Endothelial cell of umbilical vein (primary cell): ENCODE data around the gene MVD. TPM values are rescaled to one million over a fixed set of nuclear protein-coding genes. Genes with fewer than 3 reads are reported as not detected.

Experiments
- BruUV-seq: library from RNA; stranded (reverse); fragments of 400-500 nt; replicated peaks from 2 replicates; lab custom pipeline; 2021; lab: Mats Ljungman, UMichigan
- CTCF ChIA-PET: fragments of 300-600, 350-600 bp; sonication (Branson Sonifier 250); formaldehyde crosslinking; loops from one replicate; lab custom pipeline; 2021; ENCODE audit warnings: antibody characterized with exemption, inconsistent platforms; lab: Charles Lee
- POLR2A ChIA-PET: fragments of 300-600, 350-600 bp; sonication (Branson Sonifier 250); formaldehyde crosslinking; loops from one replicate; lab custom pipeline; 2021; ENCODE audit warnings: antibody characterized with exemption, inconsistent platforms; lab: Charles Lee
- DNase-seq: peaks from one replicate; pipeline ENCODE4 v3.0.0-alpha.2; 2011; ENCODE audit warnings: low read depth, low spot score
- FAIRE-seq: peaks from 2 replicates; lab custom pipeline; 2011; peaks lifted over from hg19 to GRCh38; lab: Jason Lieb, UNC
- H2AFZ ChIP-seq: 2 replicates; pipeline ENCODE4 v1.6.0; 2012; ENCODE audit warnings: low read depth, low read length, control low read depth, inconsistent platforms
- H3K27ac ChIP-seq: 2 replicates; pipeline ENCODE4 v1.5.1; 2011; ENCODE audit warnings: low read depth, mild to moderate bottlenecking, control low read depth, low read length, moderate library complexity; ENCODE audit not compliant: insufficient read depth
- H3K27me3 ChIP-seq, 2 experiments: 2 replicates each; pipeline versions ENCODE4 v1.6.0 to v1.6.1; 2011; ENCODE audit warnings: low read length in 2 of 2, mixed read lengths in 1 of 2; ENCODE audit not compliant: control insufficient read depth in 2 of 2, insufficient read depth in 2 of 2
- H3K36me3 ChIP-seq, 2 experiments: 2 replicates in 1 of 2; 3 replicates in 1 of 2; pipeline ENCODE4 v1.5.1; 2011; ENCODE audit warnings: low read length in 2 of 2, mild to moderate bottlenecking in 1 of 2, moderate library complexity in 1 of 2; ENCODE audit not compliant: control insufficient read depth in 2 of 2, insufficient read depth in 2 of 2; ENCODE audit errors: extremely low read depth in 1 of 2
- H3K4me1 ChIP-seq: 3 replicates; pipeline ENCODE4 v1.5.1; 2011; ENCODE audit warnings: mild to moderate bottlenecking, low read length; ENCODE audit not compliant: control insufficient read depth, insufficient read depth; ENCODE audit errors: extremely low read depth
- H3K4me2 ChIP-seq: 2 replicates; pipeline ENCODE4 v1.6.1; 2011; ENCODE audit warnings: low read length, control low read depth, mixed read lengths; ENCODE audit not compliant: insufficient read depth
- H3K4me3 ChIP-seq, 3 experiments: fragments of 200-600 bp in 1 of 3; sonication (generic), shearing (Covaris generic) in 1 of 3; replicated peaks in 1 of 3; 2 replicates each; pipeline ENCODE4 v1.5.1; 2011 to 2016; ENCODE audit warnings: control low read depth in 3 of 3, low read length in 3 of 3, mild to moderate bottlenecking in 2 of 3, inconsistent platforms in 1 of 3, low read depth in 1 of 3, moderate library complexity in 1 of 3; ENCODE audit not compliant: insufficient read depth in 1 of 3
- H3K79me2 ChIP-seq: 2 replicates; pipeline ENCODE4 v1.6.0; 2012; ENCODE audit warnings: low read length, inconsistent platforms; ENCODE audit not compliant: control insufficient read depth, insufficient read depth
- H3K9ac ChIP-seq: replicated peaks from 2 replicates; pipeline ENCODE3; 2011; ENCODE audit warnings: low read length, control low read depth; ENCODE audit not compliant: insufficient read depth; ENCODE audit errors: extremely low read depth
- H3K9me1 ChIP-seq: replicated peaks from 3 replicates; pipeline ENCODE4 v1.6.0; 2011; ENCODE audit warnings: mild to moderate bottlenecking, low read length; ENCODE audit not compliant: control insufficient read depth, insufficient read depth; ENCODE audit errors: extremely low read depth
- H3K9me3 ChIP-seq: replicated peaks from 2 replicates; pipeline ENCODE4 v1.5.1; 2012; ENCODE audit warnings: low read length, inconsistent platforms; ENCODE audit not compliant: control insufficient read depth, insufficient read depth
- H4K20me1 ChIP-seq: replicated peaks from 2 replicates; pipeline ENCODE3; 2011; ENCODE audit warnings: mild to moderate bottlenecking, low read length; ENCODE audit not compliant: control insufficient read depth, insufficient read depth; ENCODE audit errors: extremely low read depth
- CTCF ChIP-seq, 2 donors: IDR thresholded peaks; 1 replicate in 1 of 2; 2 replicates in 1 of 2; pipeline ENCODE4 v1.5.1; 2011; ENCODE audit warnings: low read length in 2 of 2, mild to moderate bottlenecking in 2 of 2, moderate library complexity in 2 of 2, control low read depth in 1 of 2, inconsistent platforms in 1 of 2, low read depth in 1 of 2; ENCODE audit not compliant: insufficient read depth in 1 of 2; ENCODE audit errors: extremely low read depth in 1 of 2
- EZH2 ChIP-seq: IDR thresholded peaks from 2 replicates; pipeline ENCODE4 v1.6.1; 2012; ENCODE audit warnings: borderline replicate concordance, low read depth, mild to moderate bottlenecking, moderate library complexity, low read length, inconsistent platforms; ENCODE audit not compliant: severe bottlenecking
- FOS ChIP-seq: IDR thresholded peaks from 2 replicates; pipeline ENCODE4 v1.6.1; 2011; ENCODE audit warnings: mild to moderate bottlenecking, low read length, moderate library complexity, borderline replicate concordance; ENCODE audit not compliant: insufficient read depth
- GATA2 ChIP-seq: IDR thresholded peaks from 2 replicates; pipeline ENCODE4 v1.7.0; 2011; ENCODE audit warnings: low read depth, mild to moderate bottlenecking, moderate library complexity, mixed read lengths, low read length; ENCODE audit not compliant: insufficient read length, insufficient read depth
- JUN ChIP-seq: IDR thresholded peaks from 2 replicates; pipeline ENCODE4 v1.6.1; 2011; ENCODE audit warnings: borderline replicate concordance, low read depth; ENCODE audit not compliant: insufficient read length, insufficient read depth
- MYC ChIP-seq: IDR thresholded peaks from one replicate; pipeline ENCODE4 v1.6.1; 2011; ENCODE audit warnings: mild to moderate bottlenecking, low read depth, low read length
- POLR2A ChIP-seq: IDR thresholded peaks from 2 replicates; pipeline ENCODE4 v1.6.1; 2012; ENCODE audit warnings: low read depth, mild to moderate bottlenecking, control low read depth, low read length
- POLR2AphosphoS5 ChIP-seq: IDR thresholded peaks from 2 replicates; pipeline ENCODE4 v1.6.1; 2012; ENCODE audit warnings: low read depth, mild to moderate bottlenecking, control low read depth, low read length, moderate library complexity; ENCODE audit not compliant: insufficient read depth
- dilution Hi-C: fragments of 300-500 bp; cut with MboI; formaldehyde crosslinking; loops from one replicate; pipeline ENCODE4 v1.15.0; 2019; ENCODE audit warnings: low sequenced_read_pairs; ENCODE audit not compliant: extremely low pct_ligation_motif_present
- intact Hi-C: fragments of 100-400 bp; cut with micrococcal nuclease; formaldehyde crosslinking; loops from one replicate; pipeline ENCODE4 v1.10.0; 2022
- polyA plus RNA-seq, 4 experiments: library from polyadenylated mRNA; depleted of rRNA in 3 of 4; stranded (reverse) in 3 of 4; unstranded in 1 of 4; fragments of >200 nt; gene quantifications; 2 replicates each; pipeline versions ENCODE4 v1.2.1 to v1.2.3, GENCODE V29; 2011 to 2012; ENCODE audit warnings: missing spikeins in 1 of 4
- total RNA-seq: library from RNA; stranded (reverse); gene quantifications from 2 replicates; pipeline ENCODE4 v1.2.3, GENCODE V29; 2021
- TF ChIP-seq, protein P1 (sequence below): IDR thresholded peaks from 2 replicates; pipeline ENCODE4 v1.6.1; 2011; ENCODE audit not compliant: insufficient read depth, insufficient read length

The MVD gene
- total and polyA plus RNA-seq, 2 donors (not counting 3 experiments of a cell fraction or from before 2014, with no cell fraction given) = 64.4 to 142 TPM

- intact Hi-C loops = no loop called here
- Histone ChIP-seq H3K4me3 (no peak overlapping the region), H3K4me1 (no peaks in the 10 kb centered on the region), H3K79me2 (no peaks in the 10 kb centered on the region), H3K27ac (no peak overlapping the region), H3K9me1 (no peaks in the 10 kb centered on the region), H4K20me1 (no peaks in the 10 kb centered on the region), H2AFZ (no peak overlapping the region), H3K27me3 (peaks cover 0 to 2% of the 10 kb centered on the region in 2 experiments), H3K9me3 (no peaks in the 10 kb centered on the region), H3K9ac (no peak overlapping the region), H3K4me2 (no peak overlapping the region), H3K36me3 (no peaks in the 10 kb centered on the region)
- POLR2A ChIA-PET = no interaction called here
- no peak for DNase-seq
- dilution Hi-C loops = no loop called here
- no TSS peak for BruUV-seq
- no peak for TF ChIP-seq GATA2
- TF ChIP-seq CTCF (IDR thresholded peaks at IDR 0.05; ENCODE audit: extremely low read depth in 1 of 2, insufficient read depth in 1 of 2, low read depth in 1 of 2, low read length in 2 of 2) = no peak
- no peak for TF ChIP-seq POLR2A
- FAIRE-seq = no peak
- CTCF ChIA-PET = interaction anchor here (1.2 to 1.3 kb wide), 3 partner anchors 15 to 169 kb away, joined by 3 read pairs; partner anchors contain the start of gene TRAPPC2L
These were observed 25.3 kb upstream of the MVD start for GRCh38 chr16:88688013-88688778.

DNA sequence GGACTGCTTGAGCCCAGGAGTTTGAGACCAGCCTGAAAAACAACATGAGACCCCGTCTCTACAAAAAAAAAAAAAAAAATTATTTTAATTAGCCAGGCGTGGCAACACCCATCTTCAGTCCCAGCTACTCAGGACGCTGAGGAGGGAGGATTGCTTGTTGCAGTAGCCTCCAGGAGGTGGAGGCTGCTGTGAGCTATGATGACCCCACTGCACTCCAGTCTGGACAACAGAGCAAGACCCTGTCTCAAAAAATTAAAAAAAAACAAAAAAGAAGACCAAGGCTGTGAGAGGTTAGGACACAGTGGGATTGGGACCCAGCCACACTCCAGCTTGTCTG lies 24.8 kb upstream of the MVD start:
- POLR2A ChIA-PET = no interaction called here
- Histone ChIP-seq H2AFZ (no peak overlapping the region), H3K4me3 (no peak overlapping the region), H4K20me1 (no peaks in the 10 kb centered on the region), H3K79me2 (no peaks in the 10 kb centered on the region), H3K9me3 (no peaks in the 10 kb centered on the region), H3K27ac (no peak overlapping the region), H3K4me1 (no peaks in the 10 kb centered on the region), H3K27me3 (peaks cover 0 to 2% of the 10 kb centered on the region in 2 experiments), H3K4me2 (no peak overlapping the region), H3K9ac (no peak overlapping the region), H3K9me1 (no peaks in the 10 kb centered on the region), H3K36me3 (no peaks in the 10 kb centered on the region)
- FAIRE-seq (no peak), DNase-seq (no peak)
- no peak for TF ChIP-seq FOS
- no peak for TF ChIP-seq EZH2
- TF ChIP-seq POLR2AphosphoS5 = no peak
- TF ChIP-seq, protein P1, sequence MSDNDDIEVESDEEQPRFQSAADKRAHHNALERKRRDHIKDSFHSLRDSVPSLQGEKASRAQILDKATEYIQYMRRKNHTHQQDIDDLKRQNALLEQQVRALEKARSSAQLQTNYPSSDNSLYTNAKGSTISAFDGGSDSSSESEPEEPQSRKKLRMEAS = no peak
- no peak for TF ChIP-seq JUN
- TF ChIP-seq CTCF (IDR thresholded peaks at IDR 0.05; ENCODE audit: extremely low read depth in 1 of 2, insufficient read depth in 1 of 2, low read depth in 1 of 2, low read length in 2 of 2) = no peak
- no peak for TF ChIP-seq MYC
- TF ChIP-seq POLR2A = no peak
- TF ChIP-seq GATA2 = no peak
- CTCF ChIA-PET = interaction anchor here (0.7 to 1.3 kb wide), 5 partner anchors 13 to 170 kb away, joined by 3 to 4 read pairs (median 3); partner anchors contain the start of gene TRAPPC2L
- dilution Hi-C loops = no loop called here
- intact Hi-C loops = loop anchor here (2.0 kb wide), 1 partner anchor 25 kb away; the partner anchor contains the start of gene MVD
- BruUV-seq = no TSS peak
